ENCODE data around the gene NLRC5. TPM values are rescaled to one million over a fixed set of nuclear protein-coding genes. Genes with fewer than 3 reads are reported as not detected.

The NLRC5 gene
- total and polyA plus RNA-seq, 5 donors from 2014 or later, result 75.3 to 842 (median 98.2) TPM

DNA sequence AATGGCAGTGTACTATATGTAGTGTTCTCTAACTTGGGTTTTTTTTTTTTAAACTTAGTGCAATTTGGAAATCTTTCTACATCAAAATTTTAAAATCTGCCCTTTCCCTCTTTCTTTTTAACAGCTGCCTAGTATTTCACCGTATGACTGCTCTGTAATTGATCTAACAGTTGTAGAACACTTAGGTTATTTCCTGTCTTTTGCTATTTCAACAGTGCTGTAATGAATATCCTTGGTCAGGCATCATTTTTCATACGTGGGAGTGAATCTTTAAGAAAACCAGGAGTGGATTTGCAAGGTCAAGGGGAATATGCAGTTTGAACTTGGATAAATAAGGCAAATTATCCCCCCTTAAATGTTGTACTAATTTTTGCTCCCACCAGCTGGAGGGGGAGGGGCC lies 3.8 kb downstream of the NLRC5 start:
- Histone ChIP-seq H3K4me3 (ENCODE audit: low read depth, low read length) (peak overlapping the region; percentile 100), H3K36me3 (ENCODE audit: control insufficient read depth, insufficient read depth, low read length) (peaks cover 20% of the 10 kb centered on the region), H3K9me3 (ENCODE audit: control insufficient read depth in 2 of 2, low read length in 2 of 2) (no peaks in the 10 kb centered on the region), H3K27me3 (ENCODE audit: control insufficient read depth, insufficient read depth, low read length) (no peaks in the 10 kb centered on the region), H3K4me1 (ENCODE audit: control insufficient read depth, insufficient read depth, low read length, poor library complexity, severe bottlenecking) (peaks cover 93% of the 10 kb centered on the region), H3K27ac (ENCODE audit: insufficient read depth, low read length, poor library complexity, severe bottlenecking) (peak overlapping the region; percentile 88)
- peak overlapping the region; percentile 75 to 99 (median 81) for H3K4me3 Mint-ChIP-seq
- peak overlapping the region; percentile 91 to 98 (median 93) for H3K27ac Mint-ChIP-seq
- ATAC-seq (ENCODE audit: low read depth in 2 of 2), result no peak
- DNase-seq, result no peak
- H3K9me3 Mint-ChIP-seq, result no peaks in the 10 kb centered on the region
- peaks cover 39% of the 10 kb centered on the region for H3K36me3 Mint-ChIP-seq
- H3K27me3 Mint-ChIP-seq, result no peaks in the 10 kb centered on the region
- peaks cover 13 to 78% (median 63%) of the 10 kb centered on the region in 4 donors for H3K4me1 Mint-ChIP-seq

DNA sequence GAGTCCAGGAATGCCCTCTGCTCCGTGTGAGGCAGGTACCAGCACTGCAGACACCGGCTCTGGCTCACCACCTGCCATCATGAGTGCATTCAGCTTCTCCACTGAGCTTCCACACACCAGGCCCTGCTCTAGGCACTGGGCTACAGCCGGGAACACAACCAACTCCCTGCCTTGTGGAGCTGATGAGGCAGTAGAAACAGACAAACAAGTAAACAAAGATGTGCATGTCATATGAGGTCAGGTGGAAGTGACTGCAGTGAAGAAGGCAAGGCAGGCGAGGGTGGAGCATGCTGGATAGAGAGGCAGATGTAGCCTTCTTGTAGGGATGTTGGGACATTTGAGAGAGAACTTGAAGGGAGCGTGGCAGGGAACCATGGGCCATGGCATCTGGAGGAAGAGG lies 5.0 kb downstream of the NLRC5 start:
- DNase-seq, result no peak
- Mint-ChIP-seq H3K27ac (peak overlapping the region; percentile 91 to 98 (median 93)), H3K27me3 (no peaks in the 10 kb centered on the region), H3K4me3 (peak overlapping the region; percentile 75 to 99 (median 81)), H3K36me3 (peaks cover 39% of the 10 kb centered on the region), H3K9me3 (no peaks in the 10 kb centered on the region), H3K4me1 (peaks cover 24 to 82% (median 68%) of the 10 kb centered on the region in 4 donors)
- Histone ChIP-seq H3K4me3 (ENCODE audit: low read depth, low read length) (peak overlapping the region; percentile 100), H3K4me1 (ENCODE audit: control insufficient read depth, insufficient read depth, low read length, poor library complexity, severe bottlenecking) (peaks cover 93% of the 10 kb centered on the region), H3K9me3 (ENCODE audit: control insufficient read depth in 2 of 2, low read length in 2 of 2) (no peaks in the 10 kb centered on the region), H3K27me3 (ENCODE audit: control insufficient read depth, insufficient read depth, low read length) (no peaks in the 10 kb centered on the region), H3K36me3 (ENCODE audit: control insufficient read depth, insufficient read depth, low read length) (peaks cover 20% of the 10 kb centered on the region), H3K27ac (ENCODE audit: insufficient read depth, low read length, poor library complexity, severe bottlenecking) (peak overlapping the region; percentile 88)
- ATAC-seq (ENCODE audit: low read depth in 2 of 2), result no peak

DNA sequence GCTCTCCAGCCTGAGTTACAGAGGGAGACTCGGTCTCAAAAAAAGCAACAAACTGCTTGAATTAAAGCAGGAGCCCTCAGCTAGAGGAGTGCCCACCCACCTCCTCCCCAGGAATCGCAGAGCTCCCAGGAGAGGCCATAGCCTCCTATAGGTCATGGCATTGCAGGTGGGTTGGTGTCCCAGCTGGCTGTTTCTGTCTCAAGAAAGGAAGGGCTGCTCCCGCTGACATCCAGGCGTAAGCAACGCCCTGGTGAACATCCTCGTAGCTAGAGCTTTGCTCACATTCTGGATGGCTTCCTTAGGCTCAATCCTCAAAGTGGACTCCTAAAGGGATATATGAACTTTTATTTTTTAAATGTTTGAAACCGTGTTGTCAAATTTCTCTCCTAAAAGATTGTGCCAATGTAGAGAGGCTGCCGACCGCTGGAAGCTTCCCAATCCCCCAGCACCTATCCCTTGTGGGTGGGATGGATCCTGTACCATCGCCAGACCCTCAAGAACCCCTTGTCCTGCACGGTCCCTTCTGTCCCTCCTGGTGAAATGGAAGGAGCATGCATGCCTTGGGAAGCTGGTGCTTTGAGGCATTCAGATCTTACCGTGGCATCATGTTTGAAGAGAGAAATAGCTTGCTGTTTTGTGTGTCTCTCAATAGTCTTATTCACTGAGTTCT lies 5.9 kb downstream of the NLRC5 start:
- no peaks in the 10 kb centered on the region for H3K27me3 Mint-ChIP-seq
- Histone ChIP-seq H3K27me3 (ENCODE audit: control insufficient read depth, insufficient read depth, low read length) (no peaks in the 10 kb centered on the region), H3K4me3 (ENCODE audit: low read depth, low read length) (peak overlapping the region; percentile 71), H3K36me3 (ENCODE audit: control insufficient read depth, insufficient read depth, low read length) (peaks cover 20% of the 10 kb centered on the region), H3K4me1 (ENCODE audit: control insufficient read depth, insufficient read depth, low read length, poor library complexity, severe bottlenecking) (peaks cover 99% of the 10 kb centered on the region), H3K27ac (ENCODE audit: insufficient read depth, low read length, poor library complexity, severe bottlenecking) (peak overlapping the region; percentile 88), H3K9me3 (ENCODE audit: control insufficient read depth in 2 of 2, low read length in 2 of 2) (no peaks in the 10 kb centered on the region)
- peaks cover 39% of the 10 kb centered on the region for H3K36me3 Mint-ChIP-seq
- DNase-seq (no peak), ATAC-seq (ENCODE audit: low read depth in 2 of 2) (no peak)
- peak overlapping the region; percentile 75 to 99 (median 81) for H3K4me3 Mint-ChIP-seq
- H3K9me3 Mint-ChIP-seq, result no peaks in the 10 kb centered on the region
- H3K27ac Mint-ChIP-seq, result peak overlapping the region; percentile 91 to 98 (median 93)
- peaks cover 26 to 90% (median 72%) of the 10 kb centered on the region in 4 donors for H3K4me1 Mint-ChIP-seq

DNA sequence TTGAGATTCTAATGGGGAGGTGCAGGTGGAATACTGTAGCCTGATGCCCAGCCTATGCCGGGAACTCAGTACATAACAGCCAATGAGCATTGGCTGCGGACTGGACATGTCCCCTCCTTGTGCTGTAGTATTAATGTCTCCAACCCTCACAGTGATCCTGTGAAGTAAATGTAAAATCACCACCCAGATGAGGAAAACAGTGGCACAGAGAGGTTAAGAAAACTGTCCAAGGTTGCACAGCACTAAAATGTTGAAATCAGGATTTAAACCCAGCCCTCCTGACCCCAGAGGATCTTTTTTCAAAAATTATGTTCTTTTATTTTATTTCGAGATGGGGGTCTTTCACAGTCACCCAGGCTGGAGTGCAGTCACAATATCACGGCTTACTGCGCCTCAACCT lies 7.9 kb downstream of the NLRC5 start:
- DNase-seq, result no peak
- H3K4me3 Mint-ChIP-seq, result peak overlapping the region; percentile 46 to 99 (median 80)
- H3K36me3 Mint-ChIP-seq, result peaks cover 33% of the 10 kb centered on the region
- Histone ChIP-seq H3K36me3 (ENCODE audit: control insufficient read depth, insufficient read depth, low read length) (peaks cover 23% of the 10 kb centered on the region), H3K27ac (ENCODE audit: insufficient read depth, low read length, poor library complexity, severe bottlenecking) (peak overlapping the region; percentile 88), H3K4me3 (ENCODE audit: low read depth, low read length) (peak overlapping the region; percentile 51), H3K27me3 (ENCODE audit: control insufficient read depth, insufficient read depth, low read length) (no peaks in the 10 kb centered on the region), H3K9me3 (ENCODE audit: control insufficient read depth in 2 of 2, low read length in 2 of 2) (no peaks in the 10 kb centered on the region), H3K4me1 (ENCODE audit: control insufficient read depth, insufficient read depth, low read length, poor library complexity, severe bottlenecking) (peaks cover 90% of the 10 kb centered on the region)
- H3K9me3 Mint-ChIP-seq, result no peaks in the 10 kb centered on the region
- no peaks in the 10 kb centered on the region for H3K27me3 Mint-ChIP-seq
- ATAC-seq (ENCODE audit: low read depth in 2 of 2), result no peak
- peaks cover 37 to 97% (median 74%) of the 10 kb centered on the region in 4 donors for H3K4me1 Mint-ChIP-seq
- peak overlapping the region; percentile 80 to 97 (median 91) for H3K27ac Mint-ChIP-seq

DNA sequence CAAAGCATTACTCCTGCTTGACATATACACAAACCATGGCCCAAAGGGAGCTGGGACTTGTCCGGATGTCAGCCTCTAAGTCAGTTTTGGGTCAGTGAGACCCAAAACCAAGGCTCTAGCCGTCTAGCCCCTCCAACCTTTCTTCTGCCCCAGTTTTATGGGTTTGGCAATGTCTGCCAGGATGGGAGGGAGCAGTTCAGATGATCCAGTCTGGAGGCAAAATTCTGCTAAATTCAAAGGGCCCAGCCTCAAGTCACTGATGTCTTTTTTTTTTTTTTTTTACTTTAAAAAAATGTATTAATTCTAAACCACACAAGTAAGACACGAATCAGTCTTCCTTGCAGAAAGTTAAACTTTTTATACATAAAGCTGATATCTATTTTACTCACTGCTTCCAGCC lies 8.6 kb downstream of the NLRC5 start:
- Histone ChIP-seq H3K4me3 (ENCODE audit: low read depth, low read length) (peak overlapping the region; percentile 51), H3K36me3 (ENCODE audit: control insufficient read depth, insufficient read depth, low read length) (peaks cover 23% of the 10 kb centered on the region), H3K27me3 (ENCODE audit: control insufficient read depth, insufficient read depth, low read length) (no peaks in the 10 kb centered on the region), H3K27ac (ENCODE audit: insufficient read depth, low read length, poor library complexity, severe bottlenecking) (peak overlapping the region; percentile 88), H3K9me3 (ENCODE audit: control insufficient read depth in 2 of 2, low read length in 2 of 2) (no peaks in the 10 kb centered on the region), H3K4me1 (ENCODE audit: control insufficient read depth, insufficient read depth, low read length, poor library complexity, severe bottlenecking) (peaks cover 88% of the 10 kb centered on the region)
- Mint-ChIP-seq H3K9me3 (no peaks in the 10 kb centered on the region), H3K4me3 (peak overlapping the region; percentile 69 to 91 (median 80)), H3K27me3 (no peaks in the 10 kb centered on the region), H3K4me1 (peaks cover 35 to 97% (median 76%) of the 10 kb centered on the region in 4 donors), H3K36me3 (peaks cover 32% of the 10 kb centered on the region), H3K27ac (peak overlapping the region; percentile 77 to 97 (median 91))
- ATAC-seq (ENCODE audit: low read depth in 2 of 2) (no peak), DNase-seq (no peak)

DNA sequence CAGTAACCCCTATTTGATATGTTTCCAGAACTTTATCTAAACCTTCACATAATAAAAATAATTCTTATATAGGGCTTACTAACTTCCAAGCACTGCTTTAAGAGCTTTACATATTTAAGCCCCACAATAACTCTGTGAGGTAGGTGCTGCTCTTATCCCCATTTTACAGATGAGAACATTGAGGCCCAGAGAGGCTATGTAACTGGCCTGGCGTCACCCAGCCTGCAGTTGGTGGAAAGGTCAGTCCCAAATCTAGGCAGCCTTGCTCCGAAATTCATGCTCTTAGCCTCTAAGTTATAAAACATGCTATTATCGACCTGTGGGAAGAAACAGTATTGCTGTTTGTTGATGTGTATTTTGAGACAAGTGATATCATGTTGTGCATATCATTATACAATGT lies 9.0 kb downstream of the NLRC5 start:
- peak overlapping the region; percentile 51 for H3K4me3 ChIP-seq (ENCODE audit: low read depth, low read length)
- Mint-ChIP-seq H3K4me3 (peak overlapping the region; percentile 79 to 87 (median 82)), H3K36me3 (peaks cover 28% of the 10 kb centered on the region), H3K9me3 (no peaks in the 10 kb centered on the region), H3K27ac (peak overlapping the region; percentile 91 to 97 (median 96)), H3K27me3 (no peaks in the 10 kb centered on the region), H3K4me1 (peaks cover 31 to 97% (median 75%) of the 10 kb centered on the region in 4 donors)
- peaks cover 26% of the 10 kb centered on the region for H3K36me3 ChIP-seq (ENCODE audit: control insufficient read depth, insufficient read depth, low read length)
- H3K9me3 ChIP-seq (ENCODE audit: control insufficient read depth in 2 of 2, low read length in 2 of 2), result no peaks in the 10 kb centered on the region
- H3K4me1 ChIP-seq (ENCODE audit: control insufficient read depth, insufficient read depth, low read length, poor library complexity, severe bottlenecking), result peaks cover 88% of the 10 kb centered on the region
- no peak for ATAC-seq (ENCODE audit: low read depth in 2 of 2)
- peak overlapping the region; percentile 88 for H3K27ac ChIP-seq (ENCODE audit: insufficient read depth, low read length, poor library complexity, severe bottlenecking)
- no peaks in the 10 kb centered on the region for H3K27me3 ChIP-seq (ENCODE audit: control insufficient read depth, insufficient read depth, low read length)
- no peak for DNase-seq

DNA sequence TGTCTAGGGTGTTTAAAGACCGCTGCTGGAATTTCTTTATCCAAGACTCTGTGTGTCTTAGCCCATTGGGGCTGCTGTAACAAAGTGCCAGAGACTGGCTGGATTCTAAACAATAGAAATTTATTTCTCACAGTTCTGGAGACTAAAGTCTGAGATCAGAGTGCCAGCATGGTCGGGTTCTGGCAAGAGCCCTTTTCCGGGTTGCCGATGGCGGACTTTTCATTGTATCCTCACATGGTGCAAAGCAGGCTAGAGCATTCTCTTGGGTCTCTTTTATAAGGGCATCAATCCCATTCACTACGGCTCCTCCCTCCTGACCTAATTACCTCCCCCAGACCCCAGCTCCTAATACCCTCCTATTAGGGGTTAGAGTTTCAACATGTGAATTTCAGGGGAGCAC lies 9.5 kb downstream of the NLRC5 start:
- Mint-ChIP-seq H3K27me3 (no peaks in the 10 kb centered on the region), H3K36me3 (peaks cover 27% of the 10 kb centered on the region), H3K9me3 (no peaks in the 10 kb centered on the region), H3K27ac (peak overlapping the region; percentile 91 to 97 (median 96)), H3K4me3 (peak overlapping the region; percentile 79 to 87 (median 82)), H3K4me1 (peaks cover 33 to 97% (median 76%) of the 10 kb centered on the region in 4 donors)
- DNase-seq (no peak), ATAC-seq (ENCODE audit: low read depth in 2 of 2) (no peak)
- no peaks in the 10 kb centered on the region for H3K27me3 ChIP-seq (ENCODE audit: control insufficient read depth, insufficient read depth, low read length)
- H3K9me3 ChIP-seq (ENCODE audit: control insufficient read depth in 2 of 2, low read length in 2 of 2), result no peaks in the 10 kb centered on the region
- H3K27ac ChIP-seq (ENCODE audit: insufficient read depth, low read length, poor library complexity, severe bottlenecking), result peak overlapping the region; percentile 88
- H3K36me3 ChIP-seq (ENCODE audit: control insufficient read depth, insufficient read depth, low read length), result peaks cover 31% of the 10 kb centered on the region
- H3K4me3 ChIP-seq (ENCODE audit: low read depth, low read length), result peak overlapping the region; percentile 51
- peaks cover 88% of the 10 kb centered on the region for H3K4me1 ChIP-seq (ENCODE audit: control insufficient read depth, insufficient read depth, low read length, poor library complexity, severe bottlenecking)
